ENCODE data around the gene POU3F2. TPM values are rescaled to one million over a fixed set of nuclear protein-coding genes. Genes with fewer than 3 reads are reported as not detected.

The POU3F2 gene
- total RNA-seq, 4 donors from 2014 or later, result not detected

- DNase-seq (ENCODE audit: extremely low spot score), result no peak
- 78% methylated on average over 1 of the region's 1 CpG for WGBS
- H3K4me1 ChIP-seq, result no peaks in the 10 kb centered on the region
- H3K27ac ChIP-seq (replicated peaks in 1 of 4), result no peak overlapping the region
- H3K9me3 ChIP-seq, result no peaks in the 10 kb centered on the region
- H3K4me3 ChIP-seq, result no peak overlapping the region
- H3K36me3 ChIP-seq, result peaks cover 0 to 35% (median 10%) of the 10 kb centered on the region in 4 donors
- H3K27me3 ChIP-seq, result no peaks in the 10 kb centered on the region
- no peak for TF ChIP-seq CTCF (IDR thresholded peaks at IDR 0.05)
- no peak for TF ChIP-seq POLR2AphosphoS5 (IDR thresholded peaks at IDR 0.05)
- no peak for TF ChIP-seq EP300 (IDR thresholded peaks at IDR 0.05)
- TF ChIP-seq POLR2A (IDR thresholded peaks at IDR 0.05; ENCODE audit: low read depth), result no peak
- intact Hi-C loops (cut with DNase I), result no loop called here
These were observed 42.9 kb downstream of the POU3F2 start for GRCh38 chr6:98877250-98877649.

GRCh38 chr6:98880486-98880885 is 46.1 kb downstream of the POU3F2 start:
- H3K36me3 ChIP-seq, result peaks cover 0 to 36% (median 12%) of the 10 kb centered on the region in 4 donors
- intact Hi-C loops (cut with DNase I), result no loop called here
- TF ChIP-seq POLR2AphosphoS5 (IDR thresholded peaks at IDR 0.05) (no peak), POLR2A (IDR thresholded peaks at IDR 0.05; ENCODE audit: low read depth) (no peak), CTCF (IDR thresholded peaks at IDR 0.05) (no peak), EP300 (IDR thresholded peaks at IDR 0.05) (no peak)
- no peak for DNase-seq (ENCODE audit: extremely low spot score)
- no peaks in the 10 kb centered on the region for H3K4me1 ChIP-seq
- no peaks in the 10 kb centered on the region for H3K27me3 ChIP-seq
- H3K27ac ChIP-seq (replicated peaks in 1 of 4), result no peak overlapping the region
- H3K4me3 ChIP-seq, result no peak overlapping the region
- H3K9me3 ChIP-seq, result no peaks in the 10 kb centered on the region

- intact Hi-C loops (cut with DNase I), result no loop called here
These were observed 51.0 kb downstream of the POU3F2 start for GRCh38 chr6:98885330-98885729.

GRCh38 chr6:98887650-98888049 is 53.3 kb downstream of the POU3F2 start:
- H3K36me3 ChIP-seq, result peaks cover 8 to 26% (median 13%) of the 10 kb centered on the region in 4 donors

More at GRCh38 chr6:98885330-98885729, 51.0 kb downstream of the POU3F2 start:
- DNase-seq (ENCODE audit: extremely low spot score), result no peak
- WGBS, result 94% methylated on average over 3 of the region's 3 CpGs
- no peaks in the 10 kb centered on the region for H3K9me3 ChIP-seq
- peaks cover 8 to 27% (median 13%) of the 10 kb centered on the region in 4 donors for H3K36me3 ChIP-seq
- H3K27ac ChIP-seq (replicated peaks in 1 of 4), result no peak overlapping the region
- TF ChIP-seq POLR2A (IDR thresholded peaks at IDR 0.05; ENCODE audit: low read depth) (no peak), EP300 (IDR thresholded peaks at IDR 0.05) (no peak)
- no peaks in the 10 kb centered on the region for H3K27me3 ChIP-seq
- H3K4me1 ChIP-seq, result no peaks in the 10 kb centered on the region
- no peak overlapping the region for H3K4me3 ChIP-seq

More at GRCh38 chr6:98887650-98888049, 53.3 kb downstream of the POU3F2 start:
- intact Hi-C loops (cut with DNase I), result no loop called here
- H3K9me3 ChIP-seq, result no peaks in the 10 kb centered on the region
- TF ChIP-seq POLR2AphosphoS5 (IDR thresholded peaks at IDR 0.05) (no peak), EP300 (IDR thresholded peaks at IDR 0.05) (no peak), POLR2A (IDR thresholded peaks at IDR 0.05; ENCODE audit: low read depth) (no peak), CTCF (IDR thresholded peaks at IDR 0.05) (no peak)
- H3K4me1 ChIP-seq, result no peaks in the 10 kb centered on the region
- WGBS, result 95% methylated on average over 3 of the region's 3 CpGs
- no peaks in the 10 kb centered on the region for H3K27me3 ChIP-seq
- H3K4me3 ChIP-seq, result no peak overlapping the region
- H3K27ac ChIP-seq (replicated peaks in 1 of 4), result no peak overlapping the region
- DNase-seq (ENCODE audit: extremely low spot score), result no peak

Other genes with a start within 250 kb of the POU3F2 start
- 10 to 100 TPM; 11.8 to 17.8 (median 15.6) TPM for gene FBXL4, start 113.4 kb downstream of the POU3F2 start, total RNA-seq